ENCODE data around the gene PTPRA. TPM values are rescaled to one million over a fixed set of nuclear protein-coding genes. Genes with fewer than 3 reads are reported as not detected.

PTPRA gene
- total and polyA plus RNA-seq, 2 donors (not counting 3 experiments of a cell fraction or from before 2014, with no cell fraction given) = 43.2 to 53.4 TPM

- no TSS peak for BruUV-seq (replicated peaks)
- no peaks in the 10 kb centered on the region for H3K27me3 ChIP-seq (ENCODE audit: control insufficient read depth in 2 of 2, insufficient read depth in 2 of 2, low read length in 2 of 2)
- CTCF ChIA-PET = interaction anchor here (1.0 to 2.4 kb wide), 2 partner anchors 11 to 14 kb away, joined by 3 to 5 read pairs; no protein-coding TSS in a partner anchor
- dilution Hi-C loops (cut with MboI; ENCODE audit: extremely low pct_ligation_motif_present, low sequenced_read_pairs) = no loop called here
- POLR2A ChIA-PET = no interaction called here
- no peaks in the 10 kb centered on the region for H3K36me3 ChIP-seq (ENCODE audit: control insufficient read depth in 2 of 2, extremely low read depth in 1 of 2, insufficient read depth in 2 of 2, low read length in 2 of 2)
- peaks cover 10% of the 10 kb centered on the region for H3K79me2 ChIP-seq (ENCODE audit: control insufficient read depth, insufficient read depth, low read length)
- H3K9me1 ChIP-seq (replicated peaks; ENCODE audit: control insufficient read depth, extremely low read depth, insufficient read depth, low read length) = no peaks in the 10 kb centered on the region
- no peak overlapping the region for H3K4me2 ChIP-seq (ENCODE audit: insufficient read depth, low read length)
- no peak overlapping the region for H3K4me3 ChIP-seq (replicated peaks in 1 of 3; ENCODE audit: insufficient read depth in 1 of 3, low read depth in 1 of 3, low read length in 3 of 3)
- FAIRE-seq (no peak), DNase-seq (ENCODE audit: low read depth, low spot score) (peak; percentile 30)
- H4K20me1 ChIP-seq (replicated peaks; ENCODE audit: control insufficient read depth, extremely low read depth, insufficient read depth, low read length) = no peaks in the 10 kb centered on the region
- H3K4me1 ChIP-seq (ENCODE audit: control insufficient read depth, extremely low read depth, insufficient read depth, low read length) = no peaks in the 10 kb centered on the region
- TF ChIP-seq CTCF (IDR thresholded peaks at IDR 0.05; ENCODE audit: extremely low read depth in 1 of 2, insufficient read depth in 1 of 2, low read depth in 1 of 2, low read length in 2 of 2) = no peak
- no peak for TF ChIP-seq EZH2 (IDR thresholded peaks at IDR 0.05; ENCODE audit: borderline replicate concordance, low read depth, low read length, severe bottlenecking)
- no peak for TF ChIP-seq POLR2A (IDR thresholded peaks at IDR 0.05; ENCODE audit: low read depth, low read length)
- TF ChIP-seq MAX (IDR thresholded peaks at IDR 0.05; ENCODE audit: insufficient read depth, insufficient read length) = no peak
- no peak for TF ChIP-seq GATA2 (IDR thresholded peaks at IDR 0.05; ENCODE audit: insufficient read depth, insufficient read length, low read depth, low read length)
- TF ChIP-seq POLR2AphosphoS5 (IDR thresholded peaks at IDR 0.05; ENCODE audit: insufficient read depth, low read depth, low read length) = no peak
- TF ChIP-seq FOS (IDR thresholded peaks at IDR 0.05; ENCODE audit: borderline replicate concordance, insufficient read depth, low read length) = no peak
- TF ChIP-seq MYC (IDR thresholded peaks at IDR 0.05; ENCODE audit: low read depth, low read length) = no peak
- no peak overlapping the region for H3K27ac ChIP-seq (ENCODE audit: insufficient read depth, low read depth, low read length)
- H3K9ac ChIP-seq (replicated peaks; ENCODE audit: extremely low read depth, insufficient read depth, low read length) = no peak overlapping the region
- H3K9me3 ChIP-seq (replicated peaks; ENCODE audit: control insufficient read depth, insufficient read depth, low read length) = no peaks in the 10 kb centered on the region
- H2AFZ ChIP-seq (ENCODE audit: low read depth, low read length) = no peak overlapping the region
- intact Hi-C loops (cut with micrococcal nuclease) = no loop called here
Measured at GRCh38 chr20:2942439-2942838, 69.2 kb downstream of the PTPRA start.

All from endothelial cell of umbilical vein (primary cell).